ENCODE measurements around the gene RASSF7. TPM values are rescaled to one million over a fixed set of nuclear protein-coding genes. Genes with fewer than 3 reads are reported as not detected.

Gene RASSF7
- total and polyA plus RNA-seq, 2 donors from 2014 or later, result 106 to 108 TPM

DNA sequence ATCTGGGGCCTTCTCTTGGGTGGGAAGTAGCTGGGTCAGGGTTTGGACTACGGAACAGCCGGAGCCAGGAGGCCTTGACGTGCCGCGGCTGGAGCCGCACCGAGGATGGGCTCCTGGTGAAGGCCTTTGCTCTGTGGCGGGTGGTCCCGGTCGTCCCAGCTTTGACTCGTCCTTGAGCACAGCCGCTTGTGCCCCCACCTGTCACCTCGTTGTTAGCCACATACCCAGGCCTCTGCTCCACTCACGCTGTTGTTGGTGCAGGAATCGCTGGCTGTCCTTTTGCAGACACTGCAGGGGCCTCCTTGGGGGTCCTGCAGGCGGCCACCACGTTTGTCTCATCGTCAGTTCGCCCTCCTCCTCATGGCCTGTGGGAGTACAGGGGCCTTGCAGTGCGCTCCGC is 32.6 kb downstream of the RASSF7 start:
- Histone ChIP-seq H3K9me3 (ENCODE audit: control insufficient read depth in 2 of 3, insufficient read depth in 1 of 3, low read length in 3 of 3) (no peaks in the 10 kb centered on the region), H3K4me1 (ENCODE audit: control insufficient read depth in 2 of 3, insufficient read depth in 2 of 3, low read depth in 1 of 3, low read length in 3 of 3) (no peaks in the 10 kb centered on the region), H3K27me3 (ENCODE audit: control insufficient read depth, insufficient read depth, low read length) (no peaks in the 10 kb centered on the region), H3K27ac (ENCODE audit: low read depth in 2 of 2, low read length in 2 of 2) (no peak overlapping the region), H3K9ac (ENCODE audit: low read length in 3 of 3) (no peak overlapping the region), H3K4me3 (ENCODE audit: low read length in 3 of 3) (no peak overlapping the region), H3K36me3 (ENCODE audit: control insufficient read depth in 2 of 3, insufficient read depth in 3 of 3, low read length in 3 of 3) (peaks cover 0 to 51% (median 30%) of the 10 kb centered on the region in 3 donors)
- intact Hi-C loops (cut with DNase I), result no loop called here
- FAIRE-seq (no peak), DNase-seq (no peak)
- TF ChIP-seq, protein P1, sequence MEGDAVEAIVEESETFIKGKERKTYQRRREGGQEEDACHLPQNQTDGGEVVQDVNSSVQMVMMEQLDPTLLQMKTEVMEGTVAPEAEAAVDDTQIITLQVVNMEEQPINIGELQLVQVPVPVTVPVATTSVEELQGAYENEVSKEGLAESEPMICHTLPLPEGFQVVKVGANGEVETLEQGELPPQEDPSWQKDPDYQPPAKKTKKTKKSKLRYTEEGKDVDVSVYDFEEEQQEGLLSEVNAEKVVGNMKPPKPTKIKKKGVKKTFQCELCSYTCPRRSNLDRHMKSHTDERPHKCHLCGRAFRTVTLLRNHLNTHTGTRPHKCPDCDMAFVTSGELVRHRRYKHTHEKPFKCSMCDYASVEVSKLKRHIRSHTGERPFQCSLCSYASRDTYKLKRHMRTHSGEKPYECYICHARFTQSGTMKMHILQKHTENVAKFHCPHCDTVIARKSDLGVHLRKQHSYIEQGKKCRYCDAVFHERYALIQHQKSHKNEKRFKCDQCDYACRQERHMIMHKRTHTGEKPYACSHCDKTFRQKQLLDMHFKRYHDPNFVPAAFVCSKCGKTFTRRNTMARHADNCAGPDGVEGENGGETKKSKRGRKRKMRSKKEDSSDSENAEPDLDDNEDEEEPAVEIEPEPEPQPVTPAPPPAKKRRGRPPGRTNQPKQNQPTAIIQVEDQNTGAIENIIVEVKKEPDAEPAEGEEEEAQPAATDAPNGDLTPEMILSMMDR (IDR thresholded peaks at IDR 0.05; ENCODE audit: borderline replicate concordance, extremely low read depth, insufficient read depth), result no peak

GRCh38 chr11:595400-595799 is 34.6 kb downstream of the RASSF7 start:
- no peaks in the 10 kb centered on the region for H3K4me1 ChIP-seq (ENCODE audit: control insufficient read depth in 2 of 3, insufficient read depth in 2 of 3, low read depth in 1 of 3, low read length in 3 of 3)
- TF ChIP-seq, protein P1 (IDR thresholded peaks at IDR 0.05; ENCODE audit: borderline replicate concordance, extremely low read depth, insufficient read depth), result no peak
- intact Hi-C loops (cut with DNase I), result no loop called here
- peaks cover 0 to 44% (median 25%) of the 10 kb centered on the region in 3 donors for H3K36me3 ChIP-seq (ENCODE audit: control insufficient read depth in 2 of 3, insufficient read depth in 3 of 3, low read length in 3 of 3)
- no peak overlapping the region for H3K4me3 ChIP-seq (ENCODE audit: low read length in 3 of 3)
- FAIRE-seq (no peak), DNase-seq (no peak)
- H3K27me3 ChIP-seq (ENCODE audit: control insufficient read depth, insufficient read depth, low read length), result no peaks in the 10 kb centered on the region
- no peak overlapping the region for H3K9ac ChIP-seq (ENCODE audit: low read length in 3 of 3)
- no peaks in the 10 kb centered on the region for H3K9me3 ChIP-seq (ENCODE audit: control insufficient read depth in 2 of 3, insufficient read depth in 1 of 3, low read length in 3 of 3)
- H3K27ac ChIP-seq (ENCODE audit: low read depth in 2 of 2, low read length in 2 of 2), result no peak overlapping the region

DNA sequence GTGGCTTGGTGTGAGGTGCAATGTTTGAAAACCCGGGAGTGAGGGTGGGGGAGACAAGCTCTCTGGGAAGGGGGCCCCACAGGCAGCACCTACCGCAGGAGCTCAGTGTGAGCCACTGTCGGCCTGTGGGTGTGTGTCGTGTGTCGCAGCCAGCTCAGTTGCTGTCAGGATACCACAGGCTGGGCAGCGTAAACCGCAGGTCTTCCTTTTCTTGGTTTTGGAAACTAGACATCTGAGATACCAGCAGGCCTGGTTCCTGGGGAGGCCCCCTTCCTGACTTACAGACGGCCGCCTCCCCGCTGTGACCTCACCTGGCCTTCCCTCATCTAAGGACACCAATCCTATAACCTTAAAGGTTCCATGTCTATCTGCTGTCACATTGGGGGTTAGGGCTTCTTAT is 35.6 kb downstream of the RASSF7 start:
- no peak for FAIRE-seq
- DNase-seq, result no peak
- TF ChIP-seq, protein P1 (IDR thresholded peaks at IDR 0.05; ENCODE audit: borderline replicate concordance, extremely low read depth, insufficient read depth), result no peak
- H3K36me3 ChIP-seq (ENCODE audit: control insufficient read depth in 2 of 3, insufficient read depth in 3 of 3, low read length in 3 of 3), result peaks cover 0 to 42% (median 22%) of the 10 kb centered on the region in 3 donors
- H3K9ac ChIP-seq (ENCODE audit: low read length in 3 of 3), result no peak overlapping the region
- intact Hi-C loops (cut with DNase I), result no loop called here
- no peaks in the 10 kb centered on the region for H3K4me1 ChIP-seq (ENCODE audit: control insufficient read depth in 2 of 3, insufficient read depth in 2 of 3, low read depth in 1 of 3, low read length in 3 of 3)
- H3K27ac ChIP-seq (ENCODE audit: low read depth in 2 of 2, low read length in 2 of 2), result no peak overlapping the region
- no peaks in the 10 kb centered on the region for H3K27me3 ChIP-seq (ENCODE audit: control insufficient read depth, insufficient read depth, low read length)
- H3K4me3 ChIP-seq (ENCODE audit: low read length in 3 of 3), result no peak overlapping the region
- no peaks in the 10 kb centered on the region for H3K9me3 ChIP-seq (ENCODE audit: control insufficient read depth in 2 of 3, insufficient read depth in 1 of 3, low read length in 3 of 3)

- Histone ChIP-seq H3K9ac (ENCODE audit: low read length in 3 of 3) (no peak overlapping the region), H3K36me3 (ENCODE audit: control insufficient read depth in 2 of 3, insufficient read depth in 3 of 3, low read length in 3 of 3) (peaks cover 0 to 42% (median 25%) of the 10 kb centered on the region in 3 donors), H3K9me3 (ENCODE audit: control insufficient read depth in 2 of 3, insufficient read depth in 1 of 3, low read length in 3 of 3) (no peaks in the 10 kb centered on the region), H3K4me1 (ENCODE audit: control insufficient read depth in 2 of 3, insufficient read depth in 2 of 3, low read depth in 1 of 3, low read length in 3 of 3) (no peaks in the 10 kb centered on the region), H3K27ac (ENCODE audit: low read depth in 2 of 2, low read length in 2 of 2) (no peak overlapping the region), H3K27me3 (ENCODE audit: control insufficient read depth, insufficient read depth, low read length) (no peaks in the 10 kb centered on the region), H3K4me3 (ENCODE audit: low read length in 3 of 3) (no peak overlapping the region)
- FAIRE-seq (no peak), DNase-seq (no peak)
- intact Hi-C loops (cut with DNase I), result no loop called here
- TF ChIP-seq, protein P1 (IDR thresholded peaks at IDR 0.05; ENCODE audit: borderline replicate concordance, extremely low read depth, insufficient read depth), result no peak
Measured at GRCh38 chr11:597166-597725, 36.5 kb downstream of the RASSF7 start.
